Activated B cell treated with CpG ODN at 0.5 μM for 24 hours (primary cell): Measurements from ENCODE around the gene ASMT. TPM values are rescaled to one million over a fixed set of nuclear protein-coding genes. Genes with fewer than 3 reads are reported as not detected.
"Not testable (repeated sequence)": the region's sequence is repeated elsewhere in the genome, so short reads cannot be mapped to it uniquely, and the experiment has no call there.

Experiments
- ATAC-seq: fragments of 200-7000 bp; cut with Tn5 transposase; one replicate; pipeline ENCODE4 v1.10.0; 2021; ENCODE audit warnings: low read depth, mild to moderate bottlenecking, moderate library complexity
- CTCF ChIA-PET: fragments of 350-600 bp; sonication (Branson Sonifier 250); formaldehyde crosslinking; loops from one replicate; lab custom pipeline; 2021; ENCODE audit warnings: antibody characterized with exemption; lab: Charles Lee
- POLR2A ChIA-PET: fragments of 350-600 bp; sonication (Branson Sonifier 250); formaldehyde crosslinking; loops from one replicate; lab custom pipeline; 2021; ENCODE audit warnings: antibody characterized with exemption; lab: Charles Lee
- DNase-seq: peaks from one replicate; pipeline ENCODE4 v3.0.0; 2022
- H3K27ac Mint-ChIP-seq: one replicate; pipeline ENCODE4 v1.8.0; 2020; ENCODE audit warnings: mixed read lengths
- H3K27me3 Mint-ChIP-seq: one replicate; pipeline ENCODE4 v1.8.0; 2021; ENCODE audit warnings: mixed read lengths
- H3K36me3 Mint-ChIP-seq: one replicate; pipeline ENCODE4 v1.8.0; 2021; ENCODE audit warnings: low read depth, mixed read lengths
- H3K4me1 Mint-ChIP-seq: one replicate; pipeline ENCODE4 v1.8.0; 2021; ENCODE audit warnings: mixed read lengths
- H3K4me3 Mint-ChIP-seq: one replicate; pipeline ENCODE4 v1.8.0; 2020; ENCODE audit warnings: mild to moderate bottlenecking, mixed read lengths
- H3K9me3 Mint-ChIP-seq: one replicate; pipeline ENCODE4 v1.8.0; 2020; ENCODE audit warnings: mixed read lengths
- intact Hi-C: fragments of 100-400 bp; cut with micrococcal nuclease; formaldehyde crosslinking; loops from one replicate; pipeline ENCODE4 v1.15.1; 2024
- total RNA-seq: library from RNA; stranded (reverse); gene quantifications from 2 replicates; pipeline ENCODE4 v1.2.3, GENCODE V29; 2022
- TF ChIP-seq, protein P1 (sequence below): fragments of 200-600 bp; IDR thresholded peaks from one replicate; pipeline ENCODE4 v1.8.0; 2022; ENCODE audit warnings: antibody characterized with exemption, mild to moderate bottlenecking

Gene ASMT
- total RNA-seq, 1 donor from 2014 or later = 0.44 TPM

DNA sequence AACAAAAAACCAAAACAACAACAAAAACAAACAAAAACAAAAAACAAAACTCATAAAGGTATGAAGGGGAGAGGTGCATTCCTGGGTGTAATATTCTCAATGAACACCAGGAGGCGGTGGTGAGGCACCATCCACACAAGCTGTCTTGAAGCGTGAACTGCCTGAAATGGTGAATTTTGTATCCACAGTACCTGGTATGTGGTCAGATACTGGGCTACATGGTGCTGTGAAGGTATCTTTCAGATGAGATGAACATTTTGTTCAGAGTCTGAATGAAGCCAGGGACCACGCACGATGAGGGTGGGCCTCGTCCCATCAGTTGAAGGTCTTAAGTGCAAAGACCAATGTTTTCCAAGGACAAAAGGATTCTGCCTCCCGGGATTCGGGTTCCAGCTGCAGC is 58.5 kb downstream of the ASMT start:
- Mint-ChIP-seq H3K27me3 (no peaks in the 10 kb centered on the region), H3K36me3 (peaks cover 10% of the 10 kb centered on the region), H3K4me3 (no peak overlapping the region), H3K27ac (no peak overlapping the region), H3K4me1 (no peaks in the 10 kb centered on the region), H3K9me3 (no peaks in the 10 kb centered on the region)
- ChIA-PET POLR2A (no interaction called here), CTCF (no interaction called here)
- DNase-seq (no peak), ATAC-seq (peak; percentile 60)
- TF ChIP-seq, protein P1, sequence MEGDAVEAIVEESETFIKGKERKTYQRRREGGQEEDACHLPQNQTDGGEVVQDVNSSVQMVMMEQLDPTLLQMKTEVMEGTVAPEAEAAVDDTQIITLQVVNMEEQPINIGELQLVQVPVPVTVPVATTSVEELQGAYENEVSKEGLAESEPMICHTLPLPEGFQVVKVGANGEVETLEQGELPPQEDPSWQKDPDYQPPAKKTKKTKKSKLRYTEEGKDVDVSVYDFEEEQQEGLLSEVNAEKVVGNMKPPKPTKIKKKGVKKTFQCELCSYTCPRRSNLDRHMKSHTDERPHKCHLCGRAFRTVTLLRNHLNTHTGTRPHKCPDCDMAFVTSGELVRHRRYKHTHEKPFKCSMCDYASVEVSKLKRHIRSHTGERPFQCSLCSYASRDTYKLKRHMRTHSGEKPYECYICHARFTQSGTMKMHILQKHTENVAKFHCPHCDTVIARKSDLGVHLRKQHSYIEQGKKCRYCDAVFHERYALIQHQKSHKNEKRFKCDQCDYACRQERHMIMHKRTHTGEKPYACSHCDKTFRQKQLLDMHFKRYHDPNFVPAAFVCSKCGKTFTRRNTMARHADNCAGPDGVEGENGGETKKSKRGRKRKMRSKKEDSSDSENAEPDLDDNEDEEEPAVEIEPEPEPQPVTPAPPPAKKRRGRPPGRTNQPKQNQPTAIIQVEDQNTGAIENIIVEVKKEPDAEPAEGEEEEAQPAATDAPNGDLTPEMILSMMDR = no peak
- intact Hi-C loops = loop anchor here (1.0 kb wide), 2 partner anchors 920 to 954 kb away; no protein-coding TSS in a partner anchor

DNA sequence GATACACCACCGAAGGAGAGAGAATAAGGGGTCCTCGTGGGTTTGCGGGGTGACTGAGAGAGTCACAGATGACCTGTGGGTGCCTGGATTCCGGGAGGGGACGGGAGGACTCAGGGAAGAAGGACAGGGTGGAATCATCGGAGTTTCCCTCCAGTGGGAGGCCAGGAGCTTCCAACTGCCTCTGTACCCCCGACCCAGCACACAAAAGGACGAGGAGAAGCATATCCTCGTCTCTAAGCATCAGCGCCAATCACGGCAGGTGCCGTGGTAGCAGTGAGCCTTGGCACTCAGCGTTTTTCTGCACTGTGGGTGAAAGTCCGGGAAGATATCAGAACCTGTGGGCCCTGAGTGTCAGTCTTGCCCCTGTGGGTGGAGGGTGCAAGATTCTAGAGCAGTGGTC is 62.0 kb downstream of the ASMT start:
- H3K27ac Mint-ChIP-seq = no peak overlapping the region
- no peak for ATAC-seq
- no peaks in the 10 kb centered on the region for H3K27me3 Mint-ChIP-seq
- DNase-seq = no peak
- peaks cover 10% of the 10 kb centered on the region for H3K4me1 Mint-ChIP-seq
- no peak overlapping the region for H3K4me3 Mint-ChIP-seq
- TF ChIP-seq, protein P1 = no peak
- ChIA-PET CTCF (no interaction called here), POLR2A (no interaction called here)
- no peaks in the 10 kb centered on the region for H3K9me3 Mint-ChIP-seq
- no peaks in the 10 kb centered on the region for H3K36me3 Mint-ChIP-seq
- intact Hi-C loops = no loop called here

- intact Hi-C loops = no loop called here
- DNase-seq (no peak), ATAC-seq (peak; percentile 54)
- H3K4me1 Mint-ChIP-seq = peaks cover 17% of the 10 kb centered on the region
- TF ChIP-seq, protein P1 = no peak
- peaks cover 5% of the 10 kb centered on the region for H3K9me3 Mint-ChIP-seq
- H3K27me3 Mint-ChIP-seq = no peaks in the 10 kb centered on the region
- H3K4me3 Mint-ChIP-seq = no peak overlapping the region
- peak overlapping the region; percentile 3 for H3K27ac Mint-ChIP-seq
- H3K36me3 Mint-ChIP-seq = no peaks in the 10 kb centered on the region
- ChIA-PET POLR2A (no interaction called here), CTCF (no interaction called here)
These were observed 64.4 kb downstream of the ASMT start for GRCh38 chrX:1679238-1679637.

DNA sequence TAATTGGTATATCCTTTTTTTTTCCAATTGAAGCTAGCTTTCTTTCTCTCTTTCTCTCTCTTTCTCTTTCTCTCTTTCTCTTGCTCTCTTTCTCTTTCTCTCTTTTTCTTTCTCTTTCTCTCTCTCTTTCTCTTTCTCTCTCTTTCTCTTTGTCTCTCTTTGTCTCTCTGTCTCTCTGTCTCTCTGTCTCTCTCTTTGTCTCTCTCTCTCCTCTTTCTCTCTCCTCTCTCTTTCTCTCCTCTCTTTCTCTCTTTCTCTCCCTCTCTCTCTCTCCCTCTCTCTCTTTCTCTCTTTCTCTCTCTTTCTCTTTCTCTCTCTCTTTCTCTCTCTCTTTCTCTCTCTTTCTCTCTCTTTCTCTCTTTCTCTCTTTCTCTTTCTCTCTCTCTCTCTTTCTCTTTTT is 66.6 kb downstream of the ASMT start:
- no peak for ATAC-seq
- CTCF ChIA-PET = no interaction called here
- DNase-seq = no peak
- Mint-ChIP-seq H3K27me3 (no peaks in the 10 kb centered on the region), H3K4me3 (no peak overlapping the region), H3K27ac (no peak overlapping the region), H3K9me3 (peaks cover 5% of the 10 kb centered on the region), H3K4me1 (peaks cover 17% of the 10 kb centered on the region), H3K36me3 (peaks cover 3% of the 10 kb centered on the region)
- POLR2A ChIA-PET = no interaction called here
- intact Hi-C loops = no loop called here
- TF ChIP-seq, protein P1 = no peak

DNA sequence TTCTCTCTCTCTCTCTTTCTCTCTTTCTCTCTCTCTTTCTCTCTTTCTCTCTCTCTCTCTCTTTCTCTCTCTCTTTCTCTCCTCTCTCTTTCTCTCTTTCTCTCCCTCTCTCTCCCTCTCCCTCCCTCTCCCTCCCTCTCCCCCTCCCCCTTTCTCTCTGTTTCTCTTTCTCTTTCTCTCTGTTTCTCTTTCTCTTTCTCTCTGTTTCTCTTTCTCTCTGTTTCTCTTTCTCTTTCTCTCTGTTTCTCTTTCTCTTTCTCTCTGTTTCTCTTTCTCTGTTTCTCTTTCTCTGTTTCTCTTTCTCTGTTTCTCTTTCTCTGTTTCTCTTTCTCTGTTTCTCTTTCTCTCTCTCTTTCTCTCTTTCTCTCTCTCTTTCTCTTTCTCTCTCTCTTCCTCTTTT is 67.0 kb downstream of the ASMT start:
- H3K27ac Mint-ChIP-seq, intact Hi-C loops, H3K27me3 Mint-ChIP-seq, ATAC-seq, POLR2A ChIA-PET, CTCF ChIA-PET, DNase-seq, H3K9me3 Mint-ChIP-seq, H3K36me3 Mint-ChIP-seq, H3K4me3 Mint-ChIP-seq: not testable (repeated sequence)
- H3K4me1 Mint-ChIP-seq = peaks cover 17% of the 10 kb centered on the region

DNA sequence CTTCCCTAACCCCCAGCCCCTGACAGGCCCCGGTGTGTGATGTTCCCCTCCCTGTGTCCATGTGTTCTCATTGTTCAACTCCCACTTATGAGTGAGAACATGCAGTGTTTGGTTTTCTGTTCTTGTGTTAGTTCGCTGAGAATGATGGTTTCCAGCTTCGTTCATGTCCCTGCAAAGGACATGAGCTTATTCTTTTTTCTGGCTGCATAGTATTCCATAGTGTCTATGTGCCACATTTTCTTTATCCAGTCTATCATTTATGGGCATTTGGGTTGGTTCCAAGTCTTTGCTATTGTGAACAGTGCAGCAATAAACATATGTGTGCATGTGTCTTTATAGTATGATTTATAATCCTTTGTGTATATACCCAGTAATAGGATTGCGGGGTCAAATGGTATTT is 67.6 kb downstream of the ASMT start:
- intact Hi-C loops, H3K4me3 Mint-ChIP-seq, H3K27me3 Mint-ChIP-seq, H3K27ac Mint-ChIP-seq, H3K36me3 Mint-ChIP-seq, POLR2A ChIA-PET, H3K9me3 Mint-ChIP-seq, CTCF ChIA-PET, DNase-seq, ATAC-seq: not testable (repeated sequence)
- peaks cover 17% of the 10 kb centered on the region for H3K4me1 Mint-ChIP-seq

DNA sequence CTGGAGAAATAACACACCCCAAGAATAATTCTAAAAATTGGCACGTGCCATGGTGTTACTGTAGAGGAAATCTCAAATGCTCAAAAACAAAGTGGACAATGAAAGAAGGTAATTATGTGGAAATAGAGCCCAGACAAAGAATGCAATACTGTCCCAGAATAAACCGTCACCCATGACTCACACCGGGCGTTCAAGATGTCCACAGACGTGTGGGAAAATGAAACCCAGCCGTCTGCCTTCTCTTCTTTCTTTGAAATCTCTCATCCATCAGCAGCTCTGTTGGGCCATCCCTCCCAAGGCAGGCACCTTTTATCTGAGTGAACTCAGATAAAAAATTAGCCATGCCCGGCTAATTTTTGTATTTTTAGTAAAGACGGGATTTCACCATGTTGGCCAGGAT is 70.0 kb downstream of the ASMT start:
- H3K27me3 Mint-ChIP-seq, DNase-seq, ATAC-seq, H3K4me1 Mint-ChIP-seq, H3K4me3 Mint-ChIP-seq, H3K27ac Mint-ChIP-seq, intact Hi-C loops, H3K36me3 Mint-ChIP-seq, CTCF ChIA-PET, POLR2A ChIA-PET, H3K9me3 Mint-ChIP-seq: not testable (repeated sequence)

DNA sequence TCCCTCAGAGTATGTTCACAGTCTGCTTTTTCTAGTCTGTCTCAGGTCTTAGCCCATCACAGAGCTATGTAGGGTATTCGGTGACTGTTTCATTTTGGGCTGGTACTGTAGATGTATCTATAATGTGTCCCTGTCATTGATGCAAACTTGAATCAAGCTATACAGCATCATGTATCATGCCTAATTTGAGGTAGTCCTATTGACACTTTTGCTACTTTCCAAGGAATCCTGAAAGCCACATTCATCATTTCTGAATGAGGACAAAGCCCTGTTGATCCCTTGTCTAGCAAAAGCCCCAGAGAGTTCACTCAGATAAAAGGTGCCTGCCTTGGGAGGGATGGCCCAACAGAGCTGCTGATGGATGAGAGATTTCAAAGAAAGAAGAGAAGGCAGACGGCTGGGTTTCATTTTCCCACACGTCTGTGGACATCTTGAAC is 70.6 kb downstream of the ASMT start:
- H3K4me3 Mint-ChIP-seq, intact Hi-C loops, H3K9me3 Mint-ChIP-seq, H3K27ac Mint-ChIP-seq, DNase-seq, POLR2A ChIA-PET, CTCF ChIA-PET, H3K27me3 Mint-ChIP-seq, H3K36me3 Mint-ChIP-seq, ATAC-seq, H3K4me1 Mint-ChIP-seq: not testable (repeated sequence)
